Panc1 (cell line): ENCODE data around the gene SYNPO.

Experiments
- CTCF ChIP-seq: fragments of 450-650 bp; IDR thresholded peaks from 2 replicates; pipeline ENCODE4 v1.5.1; 2017; ENCODE audit warnings: mild to moderate bottlenecking
- POLR2AphosphoS5 ChIP-seq: IDR thresholded peaks from 2 replicates; pipeline ENCODE4 v1.6.1; 2012; ENCODE audit warnings: mild to moderate bottlenecking, low read depth, low read length, moderate library complexity
- REST ChIP-seq, 2 experiments: IDR thresholded peaks; 2 replicates each; pipeline ENCODE4 v1.6.1; 2011 to 2012; ENCODE audit warnings: low read depth in 2 of 2, control low read depth in 1 of 2, low read length in 1 of 2, mild to moderate bottlenecking in 1 of 2, moderate library complexity in 1 of 2; ENCODE audit not compliant: insufficient read depth in 1 of 2
- SIN3A ChIP-seq: IDR thresholded peaks from 2 replicates; pipeline ENCODE4 v1.6.1; 2012; ENCODE audit warnings: low read depth, mild to moderate bottlenecking, low read length, moderate library complexity, borderline replicate concordance; ENCODE audit not compliant: insufficient read depth
- TCF7L2 ChIP-seq: IDR thresholded peaks from 2 replicates; pipeline ENCODE4 v1.6.1; 2011; ENCODE audit warnings: mild to moderate bottlenecking, low read depth, low read length, inconsistent platforms

GRCh38 chr5:150622157-150622556 lies 18.3 kb upstream of the SYNPO start:
- TF ChIP-seq CTCF (no peak), REST (IDR thresholded peaks at IDR 0.05; ENCODE audit: insufficient read depth in 1 of 2, low read depth in 2 of 2, low read length in 1 of 2) (no peak), POLR2AphosphoS5 (no peak), SIN3A (no peak), TCF7L2 (no peak)
